T-helper 2 cell treated with Interferon-gamma antibody and Interleukin-4, amounts not matched to agents 5 μg/mL and 100 μg/mL, for 36 hours (primary cell): ENCODE results near the gene APBB1IP.

Source experiments
- DNase-seq: peaks from one replicate; pipeline ENCODE4 v3.0.0; 2021; ENCODE audit warnings: low spot score
- H3K27ac Mint-ChIP-seq: one replicate; pipeline ENCODE4 v1.8.0; 2021; ENCODE audit warnings: mild to moderate bottlenecking, mixed read lengths
- H3K27me3 Mint-ChIP-seq: one replicate; pipeline ENCODE4 v1.8.0; 2021; ENCODE audit warnings: low read depth, mixed read lengths
- H3K36me3 Mint-ChIP-seq: one replicate; pipeline ENCODE4 v1.8.0; 2021; ENCODE audit warnings: low read depth, mixed read lengths
- H3K4me1 Mint-ChIP-seq: one replicate; pipeline ENCODE4 v1.8.0; 2021; ENCODE audit warnings: low read depth, mixed read lengths
- H3K4me3 Mint-ChIP-seq: one replicate; pipeline ENCODE4 v1.8.0; 2022; ENCODE audit warnings: mild to moderate bottlenecking, moderate library complexity, mixed read lengths
- H3K9me3 Mint-ChIP-seq: one replicate; pipeline ENCODE4 v1.8.0; 2021; ENCODE audit warnings: mixed read lengths

The APBB1IP gene

DNA sequence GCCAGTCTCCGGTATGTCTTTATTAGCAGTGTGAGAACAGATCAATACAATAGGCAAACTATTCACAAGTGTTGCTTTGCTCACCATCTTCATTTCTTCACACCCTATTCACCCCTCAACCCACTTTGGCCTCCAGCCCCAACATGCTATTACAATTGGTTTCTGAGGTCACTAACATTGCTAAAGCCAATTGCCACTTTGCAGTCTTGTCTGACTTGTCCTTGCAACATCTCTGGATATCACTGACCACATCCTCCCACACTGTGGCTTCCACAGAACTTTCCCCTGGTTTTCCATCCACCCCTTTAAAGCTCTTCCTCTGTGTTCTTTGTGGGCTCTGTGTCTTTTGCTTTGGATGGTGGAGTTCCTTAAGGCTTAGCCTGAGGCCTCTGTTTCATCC is 5.2 kb upstream of the APBB1IP start:
- no peaks in the 10 kb centered on the region for H3K36me3 Mint-ChIP-seq

DNA sequence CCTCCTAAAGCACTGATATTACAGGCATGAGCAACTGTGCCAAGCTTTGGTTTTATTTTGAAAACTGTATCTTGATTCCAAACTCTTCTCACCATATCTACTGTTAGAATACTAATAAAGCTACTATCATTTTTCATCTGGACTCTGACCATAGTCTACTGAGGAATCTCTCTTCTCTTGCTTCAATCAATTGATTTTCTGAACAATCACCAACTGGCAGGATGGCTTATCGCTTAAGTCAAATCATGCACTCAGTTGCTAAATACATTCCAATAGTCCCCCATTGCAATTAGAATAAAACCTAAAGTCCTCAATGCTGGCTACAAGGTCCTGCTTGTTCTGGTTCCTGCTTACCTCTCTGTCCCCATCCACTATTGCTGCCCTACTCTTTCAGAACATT is 2.3 kb upstream of the APBB1IP start:
- peaks cover 4% of the 10 kb centered on the region for H3K36me3 Mint-ChIP-seq
- peak overlapping the region; percentile 1 for H3K27ac Mint-ChIP-seq
- H3K9me3 Mint-ChIP-seq = no peaks in the 10 kb centered on the region
- no peak overlapping the region for H3K4me3 Mint-ChIP-seq
- H3K27me3 Mint-ChIP-seq = no peaks in the 10 kb centered on the region
- no peak for DNase-seq
- peaks cover 26% of the 10 kb centered on the region for H3K4me1 Mint-ChIP-seq

More for the DNA sequence above, 5.2 kb upstream of the APBB1IP start:
- DNase-seq = no peak
- Mint-ChIP-seq H3K4me1 (peaks cover 28% of the 10 kb centered on the region), H3K9me3 (no peaks in the 10 kb centered on the region), H3K27me3 (no peaks in the 10 kb centered on the region), H3K27ac (no peak overlapping the region), H3K4me3 (no peak overlapping the region)

DNA sequence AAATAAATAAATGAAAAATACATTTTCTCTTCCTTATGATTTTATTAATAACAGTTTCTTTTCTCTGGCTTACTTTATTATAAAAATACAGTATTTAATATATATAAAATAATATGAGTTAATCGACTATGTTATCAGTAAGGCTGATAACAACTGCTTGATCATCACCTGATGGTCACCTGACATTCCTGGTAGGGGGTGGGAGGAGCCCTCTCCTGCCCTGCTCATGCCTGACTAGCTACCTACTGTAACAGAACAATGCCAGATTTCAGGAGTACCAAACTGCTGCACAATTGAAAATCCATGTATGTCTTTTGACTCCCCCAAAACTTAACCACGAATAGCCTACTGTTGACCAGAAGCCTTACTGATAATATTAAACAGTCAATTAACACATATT is 1.3 kb upstream of the APBB1IP start:
- H3K36me3 Mint-ChIP-seq = peaks cover 11% of the 10 kb centered on the region
- no peaks in the 10 kb centered on the region for H3K9me3 Mint-ChIP-seq
- H3K27me3 Mint-ChIP-seq = no peaks in the 10 kb centered on the region
- peak overlapping the region; percentile 58 for H3K4me3 Mint-ChIP-seq
- peaks cover 33% of the 10 kb centered on the region for H3K4me1 Mint-ChIP-seq
- peak overlapping the region; percentile 58 for H3K27ac Mint-ChIP-seq
- no peak for DNase-seq

DNA sequence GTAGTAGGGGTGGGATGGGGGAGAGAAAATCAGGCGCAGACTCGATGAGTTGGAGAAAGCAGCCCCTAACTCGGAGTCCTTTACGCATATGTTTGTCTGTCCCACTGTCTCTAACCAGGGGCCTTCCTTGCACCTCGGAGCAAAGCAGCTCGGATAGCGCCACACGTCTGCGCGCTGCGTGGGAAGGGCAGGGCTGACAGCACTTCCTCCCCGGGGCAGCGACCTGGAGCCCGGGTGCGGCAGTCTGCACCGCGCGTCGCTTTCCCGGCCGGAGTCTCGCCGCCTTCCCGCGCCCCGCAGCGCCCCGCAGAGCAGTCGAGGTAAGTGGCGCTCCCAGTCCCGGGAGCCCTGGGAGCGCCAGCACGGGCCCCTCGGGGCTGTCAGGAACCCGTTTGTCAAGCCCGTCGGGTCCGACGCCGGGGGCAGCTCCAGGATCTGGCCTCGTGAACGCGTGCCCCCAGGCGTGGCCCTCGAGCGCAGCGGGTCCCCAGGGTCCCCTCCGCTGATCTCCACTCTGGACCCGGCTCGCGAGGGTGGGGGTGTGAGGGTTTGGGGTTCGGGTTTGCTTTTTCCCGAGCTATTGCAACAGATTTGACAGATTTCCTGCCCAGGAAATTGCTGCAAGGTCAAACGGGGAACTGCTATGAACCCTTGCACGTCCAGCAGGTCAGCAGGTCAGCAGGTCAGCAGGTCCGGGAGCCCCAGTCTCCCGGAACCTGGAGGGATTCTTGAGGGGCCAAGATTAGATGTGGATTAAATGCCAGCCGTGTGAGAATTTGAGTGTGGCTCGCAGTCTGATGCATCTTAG is 597 bp downstream of the APBB1IP start:
- peaks cover 37% of the 10 kb centered on the region for H3K4me1 Mint-ChIP-seq
- DNase-seq = peak; percentile 80

DNA sequence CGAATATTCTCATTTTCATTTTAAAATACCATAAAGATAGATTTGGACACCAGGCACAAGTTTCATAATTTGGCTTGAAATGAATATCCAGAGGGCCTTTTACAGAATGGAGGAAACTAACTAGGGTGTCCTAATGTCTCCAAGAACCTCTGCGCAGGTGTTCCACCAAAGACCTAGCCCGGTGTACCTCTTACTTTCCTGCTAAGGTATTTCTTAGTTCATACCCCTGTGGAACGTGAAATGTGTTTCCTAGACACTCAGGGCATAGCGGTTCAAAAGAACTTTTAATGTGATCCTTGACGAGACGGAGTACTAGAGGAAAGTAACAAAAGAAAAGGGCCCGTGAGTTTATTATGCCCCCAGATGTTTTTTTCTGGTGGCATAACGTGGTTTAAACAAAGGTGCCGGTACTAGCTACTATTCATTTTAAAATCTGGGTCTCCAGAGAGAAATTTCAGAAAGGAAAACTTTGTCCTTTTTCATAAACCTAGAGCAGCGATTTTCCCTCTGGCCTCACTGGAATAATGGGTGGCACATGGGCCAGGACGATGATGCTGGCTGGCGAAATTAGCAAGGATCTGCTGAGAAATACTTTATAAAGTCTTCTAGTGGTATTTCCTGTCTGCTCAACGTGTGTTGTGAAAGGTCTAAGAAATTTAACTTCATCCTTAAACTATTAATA is 1.4 kb downstream of the APBB1IP start:
- Mint-ChIP-seq H3K36me3 (peaks cover 29% of the 10 kb centered on the region), H3K4me3 (peak overlapping the region; percentile 95), H3K27me3 (no peaks in the 10 kb centered on the region), H3K9me3 (no peaks in the 10 kb centered on the region), H3K4me1 (peaks cover 43% of the 10 kb centered on the region), H3K27ac (peak overlapping the region; percentile 87)
- DNase-seq = no peak

More for the DNA sequence above, 597 bp downstream of the APBB1IP start:
- Mint-ChIP-seq H3K36me3 (peaks cover 21% of the 10 kb centered on the region), H3K9me3 (no peaks in the 10 kb centered on the region), H3K27ac (peak overlapping the region; percentile 93), H3K27me3 (no peaks in the 10 kb centered on the region), H3K4me3 (peak overlapping the region; percentile 95)

DNA sequence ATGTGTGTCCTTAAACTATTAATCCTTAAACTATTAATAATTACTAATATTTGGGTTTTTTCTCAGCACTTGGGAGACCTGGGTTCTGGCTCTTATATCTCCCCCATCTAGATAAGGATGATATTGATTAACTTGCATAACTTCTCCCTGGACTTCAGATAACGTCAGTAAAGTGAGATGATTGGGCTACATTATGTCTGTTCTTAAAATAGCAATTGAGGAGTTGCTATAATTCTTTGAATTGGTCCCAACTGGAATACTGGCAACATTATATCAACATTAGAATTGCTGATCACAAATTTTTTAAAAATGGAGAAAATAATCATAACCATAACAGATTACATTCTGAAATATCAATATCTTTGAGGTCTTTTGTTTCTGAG is 1.9 kb downstream of the APBB1IP start:
- H3K4me3 Mint-ChIP-seq = peak overlapping the region; percentile 95
- no peak for DNase-seq

DNA sequence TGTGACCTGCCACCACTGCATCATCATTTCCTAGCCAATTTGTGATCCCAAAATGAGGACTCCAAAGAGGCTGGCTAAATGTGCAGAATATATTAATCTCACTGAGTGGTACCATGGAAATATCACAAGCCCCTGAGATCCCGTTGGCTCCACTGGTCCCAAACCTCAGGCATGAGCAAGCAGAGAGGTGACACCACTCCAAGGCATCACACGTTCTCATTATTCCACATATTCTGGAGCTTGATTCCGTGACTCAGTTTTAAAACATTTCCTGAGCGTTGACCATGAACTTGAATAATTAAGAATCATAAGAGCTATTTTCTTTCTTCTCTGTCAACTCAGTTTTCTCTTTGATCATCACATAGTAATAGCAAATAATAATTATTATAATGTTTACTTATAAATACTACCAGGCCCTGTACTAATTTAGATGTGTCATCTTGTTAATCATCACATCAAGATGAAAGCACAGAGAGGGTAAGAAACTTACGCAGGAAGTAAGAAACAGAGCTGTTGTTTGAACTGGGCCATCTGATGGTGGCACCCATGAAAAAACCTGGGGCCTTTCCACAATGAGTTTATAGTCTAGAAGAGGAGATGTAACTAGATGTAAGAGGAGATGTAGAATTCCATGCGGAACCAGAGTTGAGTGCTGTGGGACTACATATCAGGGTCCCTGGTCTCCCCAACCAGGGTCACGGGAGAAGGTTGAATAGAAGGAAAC is 3.5 kb downstream of the APBB1IP start:
- peaks cover 46% of the 10 kb centered on the region for H3K36me3 Mint-ChIP-seq
- no peaks in the 10 kb centered on the region for H3K27me3 Mint-ChIP-seq
- H3K27ac Mint-ChIP-seq = peak overlapping the region; percentile 75
- H3K9me3 Mint-ChIP-seq = peaks cover 8% of the 10 kb centered on the region
- peaks cover 49% of the 10 kb centered on the region for H3K4me1 Mint-ChIP-seq
- H3K4me3 Mint-ChIP-seq = peak overlapping the region; percentile 73
- no peak for DNase-seq

More for the DNA sequence above, 1.9 kb downstream of the APBB1IP start:
- peak overlapping the region; percentile 74 for H3K27ac Mint-ChIP-seq
- peaks cover 42% of the 10 kb centered on the region for H3K4me1 Mint-ChIP-seq
- H3K9me3 Mint-ChIP-seq = no peaks in the 10 kb centered on the region
- peaks cover 31% of the 10 kb centered on the region for H3K36me3 Mint-ChIP-seq
- no peaks in the 10 kb centered on the region for H3K27me3 Mint-ChIP-seq

DNA sequence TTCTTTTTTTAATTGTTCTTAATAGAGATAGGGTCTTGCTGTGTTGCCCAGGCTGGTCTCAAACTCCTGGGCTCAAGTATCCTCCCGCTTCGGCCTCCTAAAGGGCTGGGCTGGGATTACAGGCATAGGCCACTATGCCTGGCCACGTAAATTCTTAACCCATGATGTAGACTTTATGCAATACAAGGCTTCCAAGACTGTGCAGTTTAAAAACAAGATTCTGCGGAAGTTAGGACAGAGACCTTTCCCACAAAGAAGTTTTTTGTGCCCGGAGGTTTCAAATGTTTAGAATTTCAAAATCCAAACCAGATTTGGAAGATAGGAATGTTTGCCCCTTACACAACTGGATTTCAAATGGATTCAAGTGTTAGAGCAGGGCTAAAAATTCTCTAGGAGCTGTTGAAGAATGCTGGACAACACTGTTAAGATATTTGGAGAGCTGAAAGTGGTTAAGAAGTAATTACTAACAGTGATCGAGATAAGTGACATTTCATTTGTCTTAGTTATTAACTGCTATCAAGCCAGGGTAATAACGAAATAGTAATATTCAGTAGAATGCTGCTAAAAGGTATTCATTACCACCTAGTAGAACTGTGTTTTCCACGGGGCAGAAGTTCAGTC is 7.4 kb downstream of the APBB1IP start:
- H3K27ac Mint-ChIP-seq = peak overlapping the region; percentile 84
- H3K4me1 Mint-ChIP-seq = peaks cover 67% of the 10 kb centered on the region
- H3K4me3 Mint-ChIP-seq = no peak overlapping the region
- no peaks in the 10 kb centered on the region for H3K27me3 Mint-ChIP-seq
- DNase-seq = no peak
- peaks cover 65% of the 10 kb centered on the region for H3K36me3 Mint-ChIP-seq
- peaks cover 10% of the 10 kb centered on the region for H3K9me3 Mint-ChIP-seq

DNA sequence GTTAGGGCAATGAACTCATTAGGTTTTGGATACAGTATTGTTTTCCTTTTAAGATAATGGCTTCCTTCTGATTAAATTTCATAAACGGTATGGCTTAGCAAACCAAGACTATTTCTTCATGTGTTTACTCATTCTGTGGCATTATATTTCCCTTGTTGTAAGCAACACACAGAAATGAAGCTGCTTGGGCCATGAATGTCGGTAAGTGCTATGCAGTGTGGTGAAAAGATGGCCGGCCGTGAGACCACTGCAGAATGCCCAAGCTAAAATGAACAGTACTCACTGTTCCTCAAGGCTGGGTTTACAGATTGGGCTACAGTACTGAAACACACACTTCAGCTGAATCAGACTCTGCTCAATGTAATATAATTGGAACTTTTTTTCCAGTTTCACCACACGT is 8.1 kb downstream of the APBB1IP start:
- Mint-ChIP-seq H3K36me3 (peaks cover 66% of the 10 kb centered on the region), H3K27me3 (no peaks in the 10 kb centered on the region), H3K4me3 (peak overlapping the region; percentile 41), H3K27ac (peak overlapping the region; percentile 84), H3K4me1 (peaks cover 66% of the 10 kb centered on the region), H3K9me3 (peaks cover 10% of the 10 kb centered on the region)
- DNase-seq = no peak

DNA sequence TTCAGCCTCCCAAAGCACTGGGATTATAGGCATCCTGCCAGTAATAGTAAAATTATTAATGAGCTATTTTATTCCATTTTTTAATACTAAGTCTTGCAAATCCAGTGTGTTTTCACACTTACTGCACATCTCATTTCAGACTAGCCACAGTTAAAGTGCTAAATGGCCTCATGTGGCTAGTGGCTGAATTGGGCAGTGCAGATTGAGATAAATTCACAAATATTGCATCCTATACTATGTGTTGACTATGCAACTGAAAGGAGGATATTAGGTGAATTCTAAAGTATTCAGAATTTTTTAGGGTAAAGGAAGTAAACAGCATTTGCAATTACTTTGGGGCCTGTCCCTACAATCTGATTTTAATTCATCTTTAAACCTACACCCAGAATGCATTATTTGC is 10.2 kb downstream of the APBB1IP start:
- Mint-ChIP-seq H3K27me3 (no peaks in the 10 kb centered on the region), H3K27ac (peak overlapping the region; percentile 95), H3K4me1 (peaks cover 70% of the 10 kb centered on the region), H3K9me3 (peaks cover 10% of the 10 kb centered on the region), H3K4me3 (peak overlapping the region; percentile 79), H3K36me3 (peaks cover 70% of the 10 kb centered on the region)
- DNase-seq = no peak

DNA sequence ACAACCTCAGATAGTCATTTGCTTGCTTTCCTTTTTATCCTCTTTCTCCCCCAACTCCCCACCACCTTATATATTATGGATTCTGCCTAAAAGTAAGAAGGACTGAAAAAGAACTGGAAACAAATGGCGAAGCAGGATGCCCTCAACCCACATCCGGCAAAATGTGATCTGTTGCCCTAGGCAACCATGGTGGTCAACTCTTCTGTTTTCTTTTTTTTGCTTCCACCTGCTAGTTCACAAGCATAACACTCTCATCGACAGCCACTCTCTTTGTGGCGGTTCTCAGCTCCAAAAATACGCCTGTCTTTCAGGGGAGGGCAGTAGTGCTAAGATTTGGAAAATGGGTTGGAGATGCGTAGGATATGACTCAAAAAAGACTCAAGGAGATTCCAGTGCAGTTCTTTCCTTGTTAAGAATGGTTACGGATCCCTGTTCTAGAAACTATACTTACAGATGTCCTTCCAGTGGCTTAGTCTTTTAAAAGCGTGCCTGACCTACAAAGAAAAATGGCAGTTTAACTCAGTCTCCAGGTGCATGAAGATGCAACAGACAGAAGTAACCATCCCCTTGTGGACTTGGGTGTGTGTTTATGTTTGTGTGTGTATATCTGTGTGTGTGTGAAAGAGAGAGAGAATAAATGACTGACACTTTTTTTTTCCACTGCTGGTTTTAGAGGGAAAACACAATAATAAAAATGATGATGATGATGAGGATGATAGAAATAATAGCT is 10.7 kb downstream of the APBB1IP start:
- DNase-seq = peak; percentile 71
- H3K36me3 Mint-ChIP-seq = peaks cover 74% of the 10 kb centered on the region
- H3K27ac Mint-ChIP-seq = peak overlapping the region; percentile 95
- no peaks in the 10 kb centered on the region for H3K27me3 Mint-ChIP-seq
- peak overlapping the region; percentile 79 for H3K4me3 Mint-ChIP-seq
- H3K9me3 Mint-ChIP-seq = peaks cover 10% of the 10 kb centered on the region
- peaks cover 70% of the 10 kb centered on the region for H3K4me1 Mint-ChIP-seq

DNA sequence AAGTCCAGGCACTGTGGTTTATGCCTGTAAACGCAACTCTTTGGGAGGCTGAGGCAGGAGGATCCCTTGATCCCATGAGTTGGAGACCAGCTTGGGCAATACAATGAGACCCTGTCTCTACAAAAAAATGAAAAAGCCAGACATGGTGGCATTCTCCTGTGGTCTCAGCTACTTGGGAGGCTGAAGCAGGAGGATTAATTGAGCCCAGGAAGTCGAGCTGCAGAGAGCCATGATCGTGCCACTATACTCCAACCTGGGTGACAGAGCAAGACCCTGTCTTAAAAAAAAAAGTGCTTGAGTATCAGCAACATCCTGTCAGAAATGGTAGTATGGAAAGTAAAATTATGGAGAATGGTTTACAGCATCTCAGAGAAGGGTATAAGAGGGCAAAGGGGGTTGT is 11.6 kb downstream of the APBB1IP start:
- Mint-ChIP-seq H3K36me3 (peaks cover 67% of the 10 kb centered on the region), H3K27me3 (no peaks in the 10 kb centered on the region), H3K9me3 (peaks cover 10% of the 10 kb centered on the region), H3K4me1 (peaks cover 63% of the 10 kb centered on the region), H3K4me3 (peak overlapping the region; percentile 79), H3K27ac (peak overlapping the region; percentile 95)
- no peak for DNase-seq

DNA sequence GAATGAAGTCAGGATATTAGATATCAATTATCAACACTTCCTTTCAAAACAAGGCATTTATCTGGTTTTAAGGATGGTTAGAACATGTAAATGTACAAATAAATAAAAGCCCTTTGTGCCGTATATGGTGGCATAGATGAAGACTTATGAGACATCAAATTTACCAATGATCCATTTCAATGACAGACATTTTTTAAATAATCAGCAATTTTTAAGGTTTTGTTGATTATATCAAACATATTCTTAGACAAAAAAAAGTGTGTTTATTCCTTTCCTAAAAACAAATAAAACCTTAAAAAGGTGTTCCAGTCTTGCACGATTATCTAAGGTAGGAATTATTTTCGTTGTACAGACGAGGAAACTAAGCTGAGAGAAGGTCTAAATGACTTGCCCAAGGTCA is 13.8 kb downstream of the APBB1IP start:
- Mint-ChIP-seq H3K27ac (no peak overlapping the region), H3K4me1 (peaks cover 56% of the 10 kb centered on the region), H3K9me3 (no peaks in the 10 kb centered on the region), H3K4me3 (no peak overlapping the region), H3K27me3 (no peaks in the 10 kb centered on the region), H3K36me3 (peaks cover 60% of the 10 kb centered on the region)
- no peak for DNase-seq
